ENCODE results near the gene KCND3. TPM values are rescaled to one million over a fixed set of nuclear protein-coding genes. Genes with fewer than 3 reads are reported as not detected.
A peak's percentile ranks its signal among the peaks of the same experiment; 100 is the strongest.

KCND3 gene
- total and polyA plus RNA-seq, 2 experiments from 2014 or later: 0.10 to 0.18 TPM

DNA sequence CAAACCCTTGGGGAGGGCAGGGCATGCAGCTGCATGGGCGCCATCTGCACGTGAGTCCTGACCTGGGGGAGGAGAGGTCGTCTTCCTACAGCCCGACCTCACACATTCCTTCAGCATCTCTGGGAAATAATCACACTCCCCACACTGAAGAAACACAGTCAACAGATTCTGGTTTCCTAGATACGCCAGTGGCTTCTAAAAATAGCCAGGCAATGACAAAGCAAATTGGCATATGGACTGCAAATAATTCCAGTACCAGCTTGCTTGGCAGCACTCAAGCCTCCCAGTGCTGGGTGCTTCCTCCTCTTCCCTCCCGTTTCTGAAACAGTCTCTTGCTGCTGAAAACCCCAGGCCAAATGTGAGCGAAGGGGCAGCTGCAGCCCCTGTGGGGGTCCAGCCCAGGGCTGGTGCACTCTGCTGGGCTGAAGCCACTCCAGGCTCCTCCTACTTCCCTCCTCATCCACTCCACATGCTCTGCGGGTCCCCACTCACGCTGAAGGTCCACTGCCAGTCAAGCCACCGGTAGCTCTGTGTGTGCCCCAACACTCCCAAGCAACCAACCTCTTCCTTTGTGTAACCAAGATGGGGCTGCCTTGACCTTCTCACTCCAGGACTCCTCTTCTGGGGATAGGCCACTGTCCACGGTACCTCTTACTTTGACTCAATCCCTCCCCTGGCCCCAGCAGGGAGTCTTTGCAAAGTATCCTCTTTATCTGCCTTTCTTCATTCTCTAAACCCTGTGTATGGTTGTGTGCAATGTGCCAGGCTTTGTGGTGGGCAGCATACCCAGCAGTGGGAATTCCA, 69.0 kb downstream of the KCND3 start:
- Histone ChIP-seq H3K4me2 (no peak overlapping the region), H3K4me1 (ENCODE audit: insufficient read depth) (no peaks in the 10 kb centered on the region), H2AFZ (no peak overlapping the region), H3K27ac (ENCODE audit: low read depth) (no peak overlapping the region), H4K20me1 (replicated peaks; ENCODE audit: insufficient read depth) (no peaks in the 10 kb centered on the region), H3K36me3 (ENCODE audit: insufficient read depth) (no peaks in the 10 kb centered on the region), H3K79me2 (replicated peaks; ENCODE audit: insufficient read depth) (no peaks in the 10 kb centered on the region), H3K9me2 (ENCODE audit: insufficient read depth) (no peaks in the 10 kb centered on the region), H3F3A (replicated peaks; ENCODE audit: low read depth) (no peaks in the 10 kb centered on the region), H3K27me3 (ENCODE audit: insufficient read depth) (no peaks in the 10 kb centered on the region), H3K4me3 (no peak overlapping the region)
- no peak overlapping the region for H3K27ac Mint-ChIP-seq
- no peak for ATAC-seq
- H3K36me3 Mint-ChIP-seq (ENCODE audit: low read depth): no peaks in the 10 kb centered on the region
- no peak for DNase-seq (ENCODE audit: low spot score)
- no peaks in the 10 kb centered on the region; the same call in 2 of the 3 replicates for H3K9me3 Mint-ChIP-seq
- no peaks in the 10 kb centered on the region for H3K27me3 Mint-ChIP-seq (ENCODE audit: insufficient read depth, low read depth, poor library complexity)
- no peak overlapping the region for H3K4me3 Mint-ChIP-seq
- TF ChIP-seq, protein P1, sequence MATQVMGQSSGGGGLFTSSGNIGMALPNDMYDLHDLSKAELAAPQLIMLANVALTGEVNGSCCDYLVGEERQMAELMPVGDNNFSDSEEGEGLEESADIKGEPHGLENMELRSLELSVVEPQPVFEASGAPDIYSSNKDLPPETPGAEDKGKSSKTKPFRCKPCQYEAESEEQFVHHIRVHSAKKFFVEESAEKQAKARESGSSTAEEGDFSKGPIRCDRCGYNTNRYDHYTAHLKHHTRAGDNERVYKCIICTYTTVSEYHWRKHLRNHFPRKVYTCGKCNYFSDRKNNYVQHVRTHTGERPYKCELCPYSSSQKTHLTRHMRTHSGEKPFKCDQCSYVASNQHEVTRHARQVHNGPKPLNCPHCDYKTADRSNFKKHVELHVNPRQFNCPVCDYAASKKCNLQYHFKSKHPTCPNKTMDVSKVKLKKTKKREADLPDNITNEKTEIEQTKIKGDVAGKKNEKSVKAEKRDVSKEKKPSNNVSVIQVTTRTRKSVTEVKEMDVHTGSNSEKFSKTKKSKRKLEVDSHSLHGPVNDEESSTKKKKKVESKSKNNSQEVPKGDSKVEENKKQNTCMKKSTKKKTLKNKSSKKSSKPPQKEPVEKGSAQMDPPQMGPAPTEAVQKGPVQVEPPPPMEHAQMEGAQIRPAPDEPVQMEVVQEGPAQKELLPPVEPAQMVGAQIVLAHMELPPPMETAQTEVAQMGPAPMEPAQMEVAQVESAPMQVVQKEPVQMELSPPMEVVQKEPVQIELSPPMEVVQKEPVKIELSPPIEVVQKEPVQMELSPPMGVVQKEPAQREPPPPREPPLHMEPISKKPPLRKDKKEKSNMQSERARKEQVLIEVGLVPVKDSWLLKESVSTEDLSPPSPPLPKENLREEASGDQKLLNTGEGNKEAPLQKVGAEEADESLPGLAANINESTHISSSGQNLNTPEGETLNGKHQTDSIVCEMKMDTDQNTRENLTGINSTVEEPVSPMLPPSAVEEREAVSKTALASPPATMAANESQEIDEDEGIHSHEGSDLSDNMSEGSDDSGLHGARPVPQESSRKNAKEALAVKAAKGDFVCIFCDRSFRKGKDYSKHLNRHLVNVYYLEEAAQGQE (IDR thresholded peaks at IDR 0.05; ENCODE audit: unreplicated experiment): peak; percentile 22
- TF ChIP-seq STAT1 (IDR thresholded peaks at IDR 0.05; ENCODE audit: unreplicated experiment) (no peak), ZNF462 (CRISPR knock-in tag; IDR thresholded peaks at IDR 0.05) (no peak), EZH2 (IDR thresholded peaks at IDR 0.05; ENCODE audit: low read depth, unreplicated experiment) (no peak), CTCF (conservative IDR thresholded peaks at IDR 0.05; ENCODE audit: low read depth in 2 of 2) (no peak), ZNF331 (CRISPR knock-in tag; IDR thresholded peaks at IDR 0.05; ENCODE audit: low read depth) (no peak), ZNF114 (CRISPR knock-in tag; IDR thresholded peaks at IDR 0.05) (no peak)
- TF ChIP-seq, protein P2, sequence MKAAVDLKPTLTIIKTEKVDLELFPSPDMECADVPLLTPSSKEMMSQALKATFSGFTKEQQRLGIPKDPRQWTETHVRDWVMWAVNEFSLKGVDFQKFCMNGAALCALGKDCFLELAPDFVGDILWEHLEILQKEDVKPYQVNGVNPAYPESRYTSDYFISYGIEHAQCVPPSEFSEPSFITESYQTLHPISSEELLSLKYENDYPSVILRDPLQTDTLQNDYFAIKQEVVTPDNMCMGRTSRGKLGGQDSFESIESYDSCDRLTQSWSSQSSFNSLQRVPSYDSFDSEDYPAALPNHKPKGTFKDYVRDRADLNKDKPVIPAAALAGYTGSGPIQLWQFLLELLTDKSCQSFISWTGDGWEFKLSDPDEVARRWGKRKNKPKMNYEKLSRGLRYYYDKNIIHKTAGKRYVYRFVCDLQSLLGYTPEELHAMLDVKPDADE (IDR thresholded peaks at IDR 0.05): no peak
- peaks cover 3% of the 10 kb centered on the region; the same call in 2 of the 3 replicates for H3K4me1 Mint-ChIP-seq
